HG03439 (cell line): Measurements from ENCODE around the gene CASP5.
"Not testable (repeated sequence)": the region's sequence is repeated elsewhere in the genome, so short reads cannot be mapped to it uniquely, and the experiment has no call there.

Experiments
- ATAC-seq: cut with Tn5 transposase; IDR thresholded peaks from one replicate; pipeline ENCODE4 v1.9.1; 2021; ENCODE audit warnings: mild to moderate bottlenecking, moderate library complexity; ENCODE audit not compliant: unreplicated experiment

Gene CASP5

DNA sequence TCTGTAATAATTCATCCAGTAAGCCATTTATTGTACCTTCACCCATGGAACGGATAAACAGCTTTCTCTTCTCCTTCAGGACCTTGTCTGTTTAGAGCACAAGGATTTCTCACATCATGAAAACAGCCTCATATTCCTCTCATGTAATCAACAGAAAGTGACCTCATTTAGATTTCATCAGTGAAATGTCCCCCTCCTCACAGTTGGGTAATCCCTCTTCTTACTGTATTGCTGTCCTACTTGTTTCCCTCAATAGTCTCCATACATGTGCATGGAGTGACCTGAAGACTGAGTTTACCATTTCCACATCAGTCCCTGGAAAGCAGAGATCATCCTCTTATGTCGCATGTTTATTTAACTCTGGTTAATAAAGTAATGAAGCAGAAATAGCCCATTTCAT lies 11.4 kb upstream of the CASP5 start:
- peak; percentile 16 for ATAC-seq

DNA sequence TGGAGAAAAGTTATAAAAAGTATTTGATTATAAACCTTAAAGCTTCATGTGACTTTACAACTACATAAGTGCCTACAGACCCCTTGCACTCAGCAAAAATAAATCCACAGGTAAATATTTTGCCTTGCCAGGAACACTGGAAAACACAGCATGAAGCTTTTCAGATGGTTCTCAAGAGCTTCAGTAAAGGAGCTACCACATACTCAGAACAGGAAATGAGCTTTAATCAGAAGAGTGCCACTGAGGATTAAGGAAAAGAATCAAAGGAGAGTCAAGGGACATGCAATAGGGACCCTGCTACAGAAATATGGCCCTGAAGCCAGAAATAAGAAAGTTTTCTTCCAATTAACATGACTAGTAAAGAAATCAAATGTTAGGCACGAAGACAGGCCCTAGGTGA lies 10.8 kb upstream of the CASP5 start:
- no peak for ATAC-seq

DNA sequence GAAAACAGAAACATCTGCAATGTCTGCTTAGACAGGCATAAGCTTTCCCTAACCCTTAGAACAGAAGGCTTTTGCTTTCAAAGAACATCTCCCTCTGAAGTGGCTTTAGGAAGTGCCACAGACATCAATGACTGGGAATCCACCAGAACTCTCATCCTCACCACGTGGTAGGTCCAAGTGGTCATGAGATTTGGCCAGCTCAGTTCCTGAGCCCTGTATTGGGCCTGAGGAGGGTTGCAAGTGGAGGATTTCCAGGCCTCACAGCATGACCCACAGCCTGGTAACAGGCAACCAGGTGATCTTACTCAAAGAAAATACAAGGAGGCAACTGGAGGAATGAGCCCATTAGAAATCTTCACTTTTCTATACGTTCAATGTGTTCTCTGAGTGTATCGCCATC lies 10.4 kb upstream of the CASP5 start:
- no peak for ATAC-seq

DNA sequence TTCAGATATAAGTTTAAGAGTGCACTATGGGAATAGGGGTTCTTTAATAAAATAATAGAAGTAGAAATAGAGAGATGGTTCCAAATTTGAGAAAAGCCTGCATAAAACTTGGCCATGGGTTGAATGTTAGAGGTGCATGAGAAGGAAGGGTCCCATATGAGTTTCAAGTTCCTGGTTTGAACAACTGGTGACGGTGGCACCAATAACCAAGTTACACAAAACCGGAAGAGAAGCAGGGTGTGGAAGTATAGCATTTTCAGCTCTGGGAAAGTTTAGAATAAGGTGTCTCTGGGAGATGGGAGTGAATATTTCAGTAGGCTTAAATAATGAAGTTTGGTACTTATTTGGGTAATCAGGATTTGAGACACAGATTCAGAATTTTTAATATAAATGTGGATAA lies 9.5 kb upstream of the CASP5 start:
- no peak for ATAC-seq

DNA sequence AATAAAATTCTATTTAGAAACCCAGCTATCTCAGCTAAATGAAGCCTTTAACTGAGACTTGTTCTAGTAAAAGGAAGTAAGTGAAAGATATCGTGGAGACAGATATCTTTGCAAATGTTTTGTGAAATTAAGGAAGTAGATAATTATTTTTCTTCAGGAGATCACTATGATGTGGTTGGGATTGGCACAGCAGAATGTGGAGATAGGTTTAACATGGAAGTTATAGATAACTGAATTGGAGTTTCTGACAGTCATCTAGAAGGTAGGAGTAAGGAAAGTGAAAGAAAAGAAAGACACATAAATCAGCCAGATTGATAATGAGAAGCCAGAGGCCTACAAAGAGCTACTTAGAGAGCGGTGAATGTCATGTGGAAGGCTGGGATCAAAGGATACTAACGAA lies 4.7 kb upstream of the CASP5 start:
- ATAC-seq: no peak

DNA sequence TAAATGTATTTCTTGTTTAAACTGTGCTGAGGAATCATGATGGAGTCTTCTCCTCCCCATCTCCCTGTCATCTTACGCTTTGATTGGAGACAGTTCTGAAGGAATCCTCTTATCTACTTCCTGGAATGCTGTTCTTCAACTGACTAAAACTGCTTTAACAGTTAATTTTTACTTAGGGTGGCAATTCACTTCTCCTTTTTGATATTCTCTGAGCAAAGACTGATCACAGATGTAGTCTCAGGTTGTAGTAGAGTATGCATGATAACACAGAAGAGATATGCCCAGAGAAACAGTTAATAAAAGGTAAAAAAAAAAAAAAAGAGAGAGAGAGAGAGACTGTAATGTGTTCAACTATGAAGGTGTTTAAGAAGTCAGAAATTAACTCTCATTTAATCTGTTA lies 1.4 kb upstream of the CASP5 start:
- no peak for ATAC-seq

DNA sequence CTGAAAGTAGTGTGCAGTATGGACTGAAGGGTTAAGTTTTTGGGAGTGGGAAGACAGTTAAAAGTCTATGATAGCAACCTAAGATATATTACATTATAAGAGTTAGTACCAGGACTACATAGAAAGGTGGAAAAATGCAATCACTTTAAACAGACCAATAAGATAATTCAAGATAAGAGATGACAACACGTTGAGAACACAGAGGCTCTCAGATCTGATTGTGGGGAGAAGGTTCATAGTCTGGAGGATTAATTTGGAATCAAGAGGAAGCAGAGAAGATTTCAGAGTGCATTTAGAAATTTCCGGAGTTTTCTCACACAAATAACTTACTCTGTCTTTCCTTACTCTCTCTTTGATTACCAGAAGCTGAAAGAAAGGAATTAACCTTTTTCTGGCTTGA lies 441 bp downstream of the CASP5 start:
- no peak for ATAC-seq

DNA sequence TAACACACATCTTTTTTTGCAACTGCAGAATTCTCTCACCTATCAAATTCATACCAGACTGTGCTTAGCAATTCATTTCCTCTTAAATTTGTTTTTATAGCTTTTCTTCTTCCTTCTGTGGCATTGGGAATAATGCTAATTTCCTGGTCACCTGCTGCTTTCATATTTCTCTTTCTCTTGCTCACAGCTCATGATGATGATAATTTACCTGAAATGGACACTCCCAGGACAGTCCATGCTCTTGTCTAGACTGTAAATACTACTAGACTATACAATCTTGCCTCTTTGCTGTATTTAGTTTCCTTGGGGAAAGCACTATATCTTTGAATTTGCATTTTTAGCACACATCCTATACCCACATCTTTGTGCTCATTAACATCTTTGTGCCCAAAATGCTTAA lies 15.5 kb downstream of the CASP5 start:
- ATAC-seq: no peak

DNA sequence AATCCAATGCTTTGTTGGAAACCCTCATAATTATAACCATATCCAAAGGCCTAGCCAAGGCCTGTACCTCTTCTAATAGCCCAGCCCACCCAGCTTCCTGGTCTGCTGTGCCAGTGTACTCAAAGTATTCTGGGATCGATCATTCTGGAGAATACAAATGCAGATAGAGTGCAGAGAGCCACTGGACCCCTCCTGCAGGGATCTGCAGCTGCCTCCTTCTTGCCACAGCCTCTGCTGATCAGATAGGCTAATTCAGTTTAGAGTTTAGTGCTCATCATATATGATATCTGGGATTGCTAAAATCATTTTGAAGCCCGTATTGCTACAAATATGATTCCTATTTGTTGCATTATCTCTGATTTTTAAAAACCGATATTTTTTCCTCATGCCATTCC lies 17.5 kb downstream of the CASP5 start:
- no peak for ATAC-seq

DNA sequence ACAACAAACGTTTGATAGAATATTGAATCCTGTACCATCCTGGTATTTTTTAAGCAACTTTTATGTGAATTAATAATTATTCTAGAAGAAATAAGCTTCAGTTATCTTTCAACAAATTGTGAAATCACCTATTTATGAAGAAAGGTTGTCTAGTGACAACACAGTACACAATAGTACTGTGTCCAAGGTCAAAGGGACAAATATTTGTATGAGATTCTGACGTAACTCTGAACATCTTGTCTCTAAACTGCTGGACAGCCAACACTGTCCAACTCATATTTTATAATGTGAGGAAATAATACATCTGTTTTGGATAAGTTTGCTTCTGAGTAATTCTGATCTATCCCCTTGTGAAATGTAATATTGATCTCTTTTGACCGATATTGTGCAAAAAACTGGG lies 18.9 kb downstream of the CASP5 start:
- no peak for ATAC-seq

DNA sequence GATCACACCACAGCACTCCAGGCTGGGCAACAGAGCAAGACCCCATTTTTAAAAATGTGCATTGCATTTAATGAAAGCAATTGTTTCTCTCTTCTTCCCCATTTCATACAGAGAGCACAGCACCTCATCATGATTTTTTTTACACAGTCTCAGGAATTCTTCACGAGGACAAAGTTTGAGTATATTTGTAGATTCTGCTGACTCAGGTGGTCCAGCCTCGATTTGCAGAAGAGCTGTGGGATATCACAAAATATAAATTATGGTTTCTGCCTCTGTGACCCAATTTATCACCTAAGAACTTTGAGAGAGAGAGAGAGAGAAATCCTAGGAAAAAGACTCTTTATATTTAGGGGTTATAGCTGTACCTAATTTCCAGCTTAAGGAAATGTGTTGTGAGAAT lies 19.8 kb downstream of the CASP5 start:
- ATAC-seq: no peak

DNA sequence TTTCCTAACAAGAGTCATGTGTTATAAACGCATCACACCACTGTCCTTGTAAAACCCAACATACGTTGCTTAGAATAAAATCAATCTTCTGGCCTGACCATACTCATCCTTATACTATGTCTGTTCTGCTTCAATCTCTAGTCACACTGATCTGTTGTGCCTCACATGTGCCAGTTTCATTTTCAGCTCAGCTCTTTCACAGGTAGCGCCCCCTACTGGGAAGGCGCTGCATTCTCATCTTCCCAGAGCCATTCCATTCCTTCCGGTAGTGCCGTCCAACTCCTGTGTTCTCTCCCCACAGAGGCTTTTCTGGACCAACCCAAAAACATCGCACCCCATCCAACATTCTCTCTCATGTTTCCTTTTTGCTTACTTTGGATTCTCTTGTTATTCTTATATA lies 22.2 kb downstream of the CASP5 start:
- peak; percentile 85 for ATAC-seq

DNA sequence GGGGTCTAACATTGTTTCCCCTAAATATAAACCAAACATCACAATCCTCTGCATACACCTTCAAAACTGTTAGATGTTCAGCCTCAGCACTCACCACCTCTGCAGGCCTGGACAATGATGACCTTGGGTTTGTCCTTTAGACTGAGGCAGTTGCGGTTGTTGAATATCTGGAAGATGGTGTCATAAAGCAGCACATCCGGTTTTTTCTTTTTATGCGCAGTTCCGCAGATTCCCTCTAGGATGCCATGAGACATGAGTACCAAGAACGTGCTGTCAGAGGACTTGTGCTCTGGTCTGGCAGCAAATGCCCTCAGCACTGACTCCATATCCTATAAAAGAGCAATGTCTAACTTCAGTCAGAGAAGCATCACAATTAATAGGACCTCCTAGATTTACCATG lies 22.8 kb downstream of the CASP5 start:
- ATAC-seq: no peak

DNA sequence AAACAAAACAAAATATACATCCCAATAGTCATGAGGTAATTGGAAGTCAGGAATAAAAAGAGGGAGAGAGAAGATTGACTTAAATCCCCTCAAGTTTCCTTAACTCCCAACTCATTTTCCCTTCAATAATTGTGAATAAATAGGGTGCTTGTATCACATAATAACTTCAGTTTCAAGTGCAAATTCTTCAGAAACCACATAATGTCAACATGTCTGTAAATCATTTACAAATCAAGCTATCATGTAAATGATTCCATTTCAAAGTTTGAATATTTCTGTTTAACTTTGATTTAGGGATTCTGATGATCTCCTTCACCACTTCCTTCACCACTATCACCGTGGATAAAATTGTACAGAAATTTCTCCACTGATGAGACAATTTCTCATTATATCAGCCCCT lies 23.2 kb downstream of the CASP5 start:
- no peak for ATAC-seq

DNA sequence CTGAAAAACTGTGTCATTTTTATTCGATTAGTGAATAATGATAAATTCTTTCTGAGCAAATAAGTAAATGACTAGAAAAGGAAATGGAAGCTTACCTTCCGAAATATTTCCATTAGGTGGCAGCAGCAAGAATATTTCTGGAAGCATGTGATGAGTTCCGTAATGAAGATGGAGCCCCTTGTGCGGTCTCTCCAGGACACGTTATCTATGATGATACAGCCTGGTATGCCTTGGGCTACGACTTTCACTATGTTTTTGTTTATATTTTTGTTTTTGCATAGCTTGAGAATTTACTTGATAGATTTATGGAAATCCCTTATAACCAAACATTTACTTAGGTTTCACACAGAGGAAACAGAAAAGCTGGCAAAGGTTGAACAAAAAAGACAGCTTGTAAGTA lies 25.7 kb downstream of the CASP5 start:
- ATAC-seq: no peak

DNA sequence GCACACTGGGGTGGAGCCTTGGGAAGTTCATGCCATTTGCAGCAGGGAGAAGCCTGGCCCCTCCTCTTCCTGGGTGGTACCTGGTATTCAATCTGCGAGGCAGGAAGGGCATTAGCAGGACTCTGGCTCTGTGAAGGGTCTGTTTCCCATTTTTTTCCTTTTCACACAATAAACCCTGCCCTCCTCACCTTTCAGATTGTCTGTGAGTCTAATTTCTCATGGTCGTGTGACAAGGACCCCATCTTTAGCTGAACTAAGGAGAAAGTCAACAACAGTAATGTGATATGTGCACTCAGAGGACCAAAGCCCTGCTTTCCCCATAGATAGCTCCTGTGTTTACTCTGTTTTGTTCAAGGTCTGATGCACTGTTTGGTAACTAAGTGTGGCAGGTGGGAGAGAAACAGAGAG lies 28.0 kb downstream of the CASP5 start:
- no peak for ATAC-seq

DNA sequence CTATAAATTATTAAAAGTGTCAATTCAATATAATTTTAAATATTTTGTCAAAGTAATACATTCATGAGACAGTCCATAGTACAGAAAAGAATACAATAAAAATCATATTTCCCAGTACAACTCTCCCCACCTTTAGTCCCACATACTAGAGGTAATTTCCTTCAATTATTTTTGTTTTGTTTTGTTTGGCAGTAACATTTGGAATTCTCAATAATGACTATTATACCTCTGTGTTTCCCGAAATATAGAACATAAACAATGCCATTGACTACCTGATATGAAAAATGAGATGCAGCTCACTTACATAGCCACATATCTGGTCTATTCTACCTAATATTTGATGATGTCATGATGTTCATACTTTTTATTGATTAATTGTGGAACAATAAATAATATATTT lies 30.2 kb downstream of the CASP5 start:
- no peak for ATAC-seq

DNA sequence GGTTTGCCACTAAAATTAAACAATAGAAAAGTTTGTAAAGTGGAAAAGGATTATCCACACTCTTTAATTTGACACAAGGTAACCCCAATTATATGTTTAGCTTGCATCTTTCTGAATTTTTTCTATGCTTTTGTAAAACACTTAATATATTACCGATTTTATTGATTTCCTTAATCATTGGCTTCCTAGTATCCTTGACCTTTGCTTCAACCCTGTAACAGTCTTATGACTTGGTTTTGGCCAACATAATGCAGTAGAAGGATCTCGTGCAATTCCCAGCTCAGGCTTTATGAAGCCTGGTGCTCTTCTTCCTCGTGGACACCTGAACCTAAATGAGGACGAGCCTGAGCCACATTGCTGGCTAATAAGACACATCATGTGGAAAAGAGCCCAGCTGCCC lies 31.0 kb downstream of the CASP5 start:
- ATAC-seq: no peak

DNA sequence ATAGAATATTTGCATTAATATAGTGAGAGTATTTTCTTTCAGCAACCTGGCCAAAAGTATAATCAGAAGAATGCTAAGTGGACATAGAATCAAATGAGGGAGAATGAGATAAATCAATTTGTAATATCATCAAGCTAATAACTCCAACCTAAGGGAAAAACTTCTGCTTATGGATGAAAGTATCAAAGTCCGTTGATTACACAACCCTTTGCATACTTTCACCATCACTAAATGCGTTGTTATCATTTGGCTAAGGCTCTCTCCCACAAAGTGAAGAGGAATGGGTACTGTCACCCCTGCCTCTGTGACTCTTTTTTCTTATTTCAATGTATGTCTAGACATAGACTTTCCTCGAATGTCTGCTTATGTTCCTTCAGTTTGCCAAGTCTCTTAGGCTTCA lies 38.2 kb downstream of the CASP5 start:
- ATAC-seq: no peak

DNA sequence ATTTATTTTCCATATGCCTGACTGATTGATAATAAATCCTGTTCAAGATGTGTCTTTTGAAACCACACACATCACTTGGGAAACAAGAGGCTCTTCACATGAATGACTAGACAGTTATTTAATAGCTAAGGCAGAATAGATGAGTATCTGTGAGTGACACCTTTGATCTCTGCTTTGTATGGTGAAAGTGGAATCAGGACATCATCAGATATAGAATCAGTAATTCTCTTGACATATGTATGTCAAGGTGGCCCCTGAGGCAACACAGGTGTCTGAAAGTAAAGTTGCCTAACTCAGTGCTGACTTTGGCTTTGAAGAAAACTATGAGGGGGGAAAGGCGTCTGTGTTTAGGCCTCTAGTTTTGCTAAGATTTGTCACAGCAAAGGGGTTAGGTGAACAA lies 43.1 kb downstream of the CASP5 start:
- ATAC-seq: no peak

DNA sequence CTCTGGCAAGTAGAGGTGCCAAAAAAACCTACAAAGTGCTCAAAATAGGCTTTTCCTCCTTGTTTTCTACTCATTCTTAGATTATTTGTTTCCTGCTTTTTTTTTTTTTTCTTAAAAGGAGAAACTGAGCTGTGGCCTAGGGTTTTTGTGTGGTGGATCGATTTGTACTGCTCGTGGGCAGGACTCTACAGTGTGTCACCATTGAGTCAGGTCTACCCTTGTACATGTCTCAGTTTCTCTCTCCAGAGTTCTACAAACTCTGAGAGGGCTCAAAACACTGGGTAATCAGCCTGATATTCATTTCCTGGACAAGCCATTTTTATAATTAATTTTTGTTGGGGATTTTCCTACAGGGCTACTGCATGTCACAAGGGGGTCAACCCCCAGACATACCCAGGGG lies 49.4 kb downstream of the CASP5 start:
- no peak for ATAC-seq

DNA sequence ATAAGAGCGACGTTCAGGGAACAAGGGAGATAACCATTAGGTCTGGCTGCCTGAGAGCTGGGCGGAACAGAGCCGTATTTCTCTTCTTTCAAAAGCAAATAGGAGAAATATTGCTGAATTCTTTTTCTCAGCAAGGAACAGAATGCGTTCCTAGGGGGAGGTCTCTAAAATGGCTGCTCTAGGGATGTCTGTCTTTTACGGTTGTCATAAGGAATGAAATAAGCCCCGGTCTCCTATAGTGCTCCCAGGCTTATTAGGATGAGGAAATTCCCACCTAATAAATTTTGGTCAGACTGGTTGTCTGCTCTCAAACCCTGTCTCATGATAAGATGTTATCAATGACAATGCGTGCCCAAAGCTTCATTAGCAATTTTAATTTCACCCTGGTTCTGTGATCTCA lies 50.0 kb downstream of the CASP5 start:
- ATAC-seq: not testable (repeated sequence)

DNA sequence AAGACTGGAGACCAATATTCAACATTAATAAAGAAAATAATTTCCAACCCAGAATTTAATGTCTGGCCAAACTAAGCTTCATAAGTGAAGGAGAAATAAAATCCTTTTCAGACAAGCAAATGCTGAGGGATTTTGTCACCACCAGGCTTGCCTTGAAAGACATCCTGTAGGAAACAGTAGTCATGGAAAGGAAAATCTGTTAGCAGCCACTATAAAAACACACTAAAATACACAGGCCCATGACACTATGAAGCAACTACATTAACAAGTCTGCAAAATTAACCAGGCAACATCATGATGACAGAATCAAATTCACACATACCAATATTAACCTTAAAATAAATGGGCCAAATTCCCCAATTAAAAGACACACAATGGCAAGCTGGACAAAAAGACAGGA lies 52.2 kb downstream of the CASP5 start:
- ATAC-seq: no peak
